Measurements from ENCODE around the gene KRT86. TPM values are rescaled to one million over a fixed set of nuclear protein-coding genes. Genes with fewer than 3 reads are reported as not detected.

Gene KRT86
- total RNA-seq, 2 donors from 2014 or later, result 0.20 TPM; not detected in 1

GRCh38 chr12:52260361-52261207 is 13.9 kb upstream of the KRT86 start:
- no peak for ATAC-seq

GRCh38 chr12:52261208-52261484 is 13.3 kb upstream of the KRT86 start:
- ATAC-seq (no peak), DNase-seq (no peak)
- intact Hi-C loops (cut with DNase I, micrococcal nuclease), result no loop called here

More at GRCh38 chr12:52260361-52261207, 13.9 kb upstream of the KRT86 start:
- DNase-seq, result no peak
- intact Hi-C loops (cut with DNase I, micrococcal nuclease), result no loop called here

GRCh38 chr12:52262286-52262685 is 12.2 kb upstream of the KRT86 start:
- DNase-seq (no peak), ATAC-seq (no peak)
- intact Hi-C loops (cut with DNase I, micrococcal nuclease), result no loop called here

- intact Hi-C loops (cut with DNase I, micrococcal nuclease), result no loop called here
- DNase-seq (no peak), ATAC-seq (no peak)
Observed at GRCh38 chr12:52263761-52264434, 10.5 kb upstream of the KRT86 start.

- no peak for ATAC-seq
- no peak for DNase-seq
- intact Hi-C loops (cut with DNase I, micrococcal nuclease), result no loop called here
Observed at GRCh38 chr12:52264435-52264825, 10.0 kb upstream of the KRT86 start.

- DNase-seq (no peak), ATAC-seq (no peak)
- intact Hi-C loops (cut with DNase I, micrococcal nuclease), result no loop called here
Observed at GRCh38 chr12:52266514-52266913, 7.9 kb upstream of the KRT86 start.

- no peak for ATAC-seq
- intact Hi-C loops (cut with DNase I, micrococcal nuclease), result no loop called here
- no peak for DNase-seq
Observed at GRCh38 chr12:52267266-52267665, 7.2 kb upstream of the KRT86 start.

- ATAC-seq (no peak), DNase-seq (no peak)
- intact Hi-C loops (cut with DNase I, micrococcal nuclease), result no loop called here
Observed at GRCh38 chr12:52267699-52268098, 6.7 kb upstream of the KRT86 start.

GRCh38 chr12:52268212-52268611 is 6.2 kb upstream of the KRT86 start:
- intact Hi-C loops (cut with DNase I, micrococcal nuclease), result no loop called here

GRCh38 chr12:52270541-52271070 is 3.8 kb upstream of the KRT86 start:
- intact Hi-C loops (cut with DNase I, micrococcal nuclease), result no loop called here
- DNase-seq, result no peak
- no peak for ATAC-seq

More at GRCh38 chr12:52268212-52268611, 6.2 kb upstream of the KRT86 start:
- ATAC-seq, result no peak
- no peak for DNase-seq

- intact Hi-C loops (cut with DNase I, micrococcal nuclease), result no loop called here
- DNase-seq (no peak), ATAC-seq (no peak)
Observed at GRCh38 chr12:52271158-52271557, 3.3 kb upstream of the KRT86 start.

GRCh38 chr12:52275686-52276085 is 1.2 kb downstream of the KRT86 start:
- DNase-seq (no peak), ATAC-seq (no peak)
- intact Hi-C loops (cut with DNase I, micrococcal nuclease), result no loop called here

GRCh38 chr12:52277486-52278245 is 3.2 kb downstream of the KRT86 start:
- intact Hi-C loops (cut with DNase I, micrococcal nuclease), result no loop called here
- DNase-seq, result no peak
- ATAC-seq, result no peak

- DNase-seq (peak; percentile 48 to 79), ATAC-seq (peak; percentile 99)
- intact Hi-C loops (cut with DNase I, micrococcal nuclease), result no loop called here
Observed at GRCh38 chr12:52278575-52279421, 4.4 kb downstream of the KRT86 start.

- DNase-seq (no peak), ATAC-seq (no peak)
Observed at GRCh38 chr12:52279422-52280318, 5.2 kb downstream of the KRT86 start.

GRCh38 chr12:52280319-52280795 is 5.9 kb downstream of the KRT86 start:
- intact Hi-C loops (cut with DNase I, micrococcal nuclease), result no loop called here
- peak in 1 of 2 donors; percentile 73 for DNase-seq
- ATAC-seq, result no peak

More at GRCh38 chr12:52279422-52280318, 5.2 kb downstream of the KRT86 start:
- intact Hi-C loops (cut with DNase I, micrococcal nuclease), result no loop called here

GRCh38 chr12:52280796-52281560 is 6.5 kb downstream of the KRT86 start:
- ATAC-seq (no peak), DNase-seq (no peak)
- intact Hi-C loops (cut with DNase I, micrococcal nuclease), result no loop called here

All from left colon (tissue), 2 donors.